ENCODE measurements around the gene RPL32.

- TF ChIP-seq CTCF (IDR thresholded peaks at IDR 0.05) (no peak), POLR2AphosphoS5 (IDR thresholded peaks at IDR 0.05) (no peak), EP300 (IDR thresholded peaks at IDR 0.05) (no peak), POLR2A (IDR thresholded peaks at IDR 0.05) (no peak)
Observed at GRCh38 chr3:12798559-12799179, 42.7 kb downstream of the RPL32 start.
